HG03060 (cell line): ENCODE results near the gene UBR2.
"Not testable (repeated sequence)": the region's sequence is repeated elsewhere in the genome, so short reads cannot be mapped to it uniquely, and the experiment has no call there.

Source experiments
- ATAC-seq: cut with Tn5 transposase; IDR thresholded peaks from one replicate; pipeline ENCODE4 v1.9.1; 2021; ENCODE audit warnings: low read depth, moderate number of reproducible peaks; ENCODE audit not compliant: unreplicated experiment

UBR2 gene

DNA sequence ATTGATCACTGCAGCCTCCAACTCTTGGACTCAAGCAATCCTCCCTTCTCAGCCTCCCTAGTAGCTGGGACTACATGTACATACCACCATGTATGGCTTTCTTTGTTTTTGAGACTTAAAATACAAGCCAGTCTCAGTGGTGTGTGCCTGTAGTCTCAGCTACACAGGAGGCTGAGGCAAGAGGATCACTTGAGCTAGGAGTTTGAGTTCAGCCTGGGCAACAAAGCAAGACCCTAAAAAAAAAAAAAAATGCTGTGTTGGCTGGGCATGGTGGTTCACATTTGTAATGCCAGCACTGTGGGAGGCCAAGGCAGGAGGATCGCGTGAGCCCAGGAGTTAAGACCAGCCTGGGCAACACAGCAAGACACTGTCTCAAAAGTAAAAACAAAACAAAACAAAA, 51.7 kb downstream of the UBR2 start:
- no peak for ATAC-seq

DNA sequence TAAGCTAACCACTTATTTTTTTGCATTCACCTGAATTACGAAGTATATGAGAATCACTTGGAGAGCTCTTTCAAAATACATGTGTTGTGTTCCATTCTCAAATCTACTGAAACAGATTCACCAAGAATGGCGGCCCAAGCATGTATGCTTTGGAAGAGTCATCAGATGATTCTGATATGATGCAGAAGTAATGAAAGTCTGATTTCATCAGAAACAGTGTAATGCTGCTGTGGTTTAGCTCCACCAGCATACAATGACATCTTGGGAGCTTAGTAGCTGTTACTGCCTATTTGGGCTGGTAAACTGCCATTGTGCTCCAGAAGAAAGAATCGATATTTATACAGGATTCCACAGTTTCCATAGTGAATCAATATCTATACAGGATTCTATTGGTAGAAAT, 52.9 kb downstream of the UBR2 start:
- ATAC-seq, result no peak

DNA sequence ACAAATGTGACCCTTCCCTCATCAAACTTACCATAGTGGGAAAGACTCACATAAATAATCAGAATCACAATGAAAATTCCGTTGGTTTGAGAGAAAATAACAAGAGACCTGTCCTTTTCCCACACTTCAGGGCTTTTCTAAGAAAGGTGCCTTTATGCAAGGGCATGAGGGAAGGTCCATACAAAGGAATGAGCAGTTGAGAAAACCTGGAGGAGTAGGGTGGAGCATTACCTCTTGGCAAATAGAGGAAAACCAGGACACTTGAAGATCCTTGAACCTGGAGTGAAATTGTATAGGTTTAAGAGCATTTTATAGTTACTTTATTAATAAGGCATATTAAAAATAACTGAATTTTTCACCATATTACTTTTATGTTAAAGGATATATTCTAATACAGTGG, 54.3 kb downstream of the UBR2 start:
- ATAC-seq, result no peak

DNA sequence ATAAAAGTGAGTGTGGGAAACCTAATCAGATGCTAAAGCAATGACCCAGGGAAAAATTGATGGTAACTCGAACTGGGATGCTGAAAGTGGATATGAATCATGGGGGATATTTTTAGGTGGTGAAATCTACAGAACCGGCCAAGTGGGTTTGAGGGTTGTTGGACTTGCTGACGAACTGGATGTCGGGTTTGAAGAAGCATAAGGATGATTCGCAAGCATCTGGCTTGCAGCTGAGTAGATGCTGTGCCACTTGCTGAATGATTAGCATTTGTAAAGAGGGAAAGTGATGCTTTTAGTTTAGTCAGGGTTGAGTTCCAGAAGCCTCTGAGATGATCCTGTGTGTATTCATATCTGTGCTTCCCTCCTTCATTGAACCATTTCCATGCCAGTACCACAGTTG, 54.9 kb downstream of the UBR2 start:
- no peak for ATAC-seq

DNA sequence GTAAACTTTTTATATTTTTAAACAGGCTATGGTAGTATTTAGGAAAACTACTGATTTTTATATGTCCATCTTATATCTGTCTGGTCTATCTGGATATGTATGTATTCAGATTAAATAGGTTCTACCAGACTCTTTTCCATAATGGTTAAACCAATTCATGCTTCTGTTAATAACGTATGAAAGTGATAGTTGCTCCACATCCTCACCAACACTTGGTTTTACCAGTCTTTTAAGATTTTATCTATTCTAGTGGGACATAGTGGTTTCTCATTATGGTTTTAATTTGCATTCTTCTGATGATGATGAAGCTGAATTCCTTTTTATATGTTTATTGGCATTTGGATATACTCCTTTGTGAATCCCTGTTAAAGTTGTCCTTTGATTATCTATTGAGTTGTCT, 56.1 kb downstream of the UBR2 start:
- no peak for ATAC-seq

GRCh38 chr6:42624601-42625000, 60.8 kb downstream of the UBR2 start:
- ATAC-seq, result no peak

DNA sequence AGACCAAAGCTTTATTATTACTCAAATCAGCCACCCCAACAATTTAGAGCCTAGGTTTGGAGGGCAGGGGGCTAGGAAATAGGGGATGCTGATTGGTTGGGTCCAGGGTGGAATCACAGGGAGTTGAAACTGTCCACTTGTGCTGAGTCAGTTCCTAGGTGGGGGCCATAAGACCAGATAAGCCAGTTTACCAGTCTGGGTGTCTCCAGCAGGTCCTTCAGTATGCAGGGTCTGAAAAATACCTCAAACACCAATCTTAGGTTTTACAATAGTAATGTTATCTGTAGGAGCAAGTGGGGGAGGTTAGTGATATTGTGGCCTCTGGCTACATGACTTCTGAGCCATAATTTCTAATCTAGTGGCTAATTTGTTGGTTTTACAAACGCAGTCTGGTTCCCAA, 63.2 kb downstream of the UBR2 start:
- no peak for ATAC-seq

- no peak for ATAC-seq
These were observed 63.8 kb downstream of the UBR2 start for GRCh38 chr6:42627674-42628073.

- ATAC-seq, result no peak
These were observed 64.8 kb downstream of the UBR2 start for GRCh38 chr6:42628604-42629003.

- ATAC-seq, result no peak
These were observed 66.0 kb downstream of the UBR2 start for GRCh38 chr6:42629845-42630244.

DNA sequence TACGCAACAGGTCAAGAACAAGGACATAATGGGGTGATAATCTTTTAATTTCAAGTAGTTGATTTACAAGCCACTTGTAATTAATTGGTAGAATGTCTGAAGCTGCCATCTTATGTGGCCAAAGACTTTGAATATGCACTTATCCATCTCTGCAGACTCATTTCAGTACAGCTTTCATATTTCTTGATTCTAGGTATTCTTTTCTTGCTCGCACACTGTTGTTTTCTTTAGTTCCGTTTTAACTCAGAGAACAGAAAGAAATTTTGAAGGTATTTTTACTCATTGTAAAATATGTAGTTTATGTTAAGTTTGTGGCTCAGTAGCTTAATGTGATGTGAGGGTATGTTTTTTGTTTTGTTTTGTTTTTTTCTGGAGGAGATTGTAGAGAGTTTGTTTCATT, 73.9 kb downstream of the UBR2 start:
- no peak for ATAC-seq

DNA sequence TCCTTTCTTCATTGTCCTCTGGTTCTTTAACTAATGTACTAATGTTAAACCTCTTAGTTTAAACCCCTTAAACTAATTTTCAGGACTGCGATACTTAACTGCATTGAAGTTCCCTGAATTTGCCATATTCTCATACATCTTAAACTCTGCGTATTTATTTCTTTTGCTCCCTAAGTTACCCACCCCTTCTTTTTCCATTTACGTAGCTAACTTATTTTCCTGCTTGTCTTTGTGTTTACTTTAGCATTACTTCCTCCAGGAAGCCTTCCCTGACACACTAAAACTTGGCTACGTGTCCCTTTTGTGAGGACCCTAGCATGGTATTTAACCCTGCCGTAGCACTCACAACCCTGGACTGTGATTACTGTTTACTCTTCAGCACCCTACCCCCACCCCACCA, 79.0 kb downstream of the UBR2 start:
- no peak for ATAC-seq

GRCh38 chr6:42644211-42644610, 80.4 kb downstream of the UBR2 start:
- no peak for ATAC-seq

DNA sequence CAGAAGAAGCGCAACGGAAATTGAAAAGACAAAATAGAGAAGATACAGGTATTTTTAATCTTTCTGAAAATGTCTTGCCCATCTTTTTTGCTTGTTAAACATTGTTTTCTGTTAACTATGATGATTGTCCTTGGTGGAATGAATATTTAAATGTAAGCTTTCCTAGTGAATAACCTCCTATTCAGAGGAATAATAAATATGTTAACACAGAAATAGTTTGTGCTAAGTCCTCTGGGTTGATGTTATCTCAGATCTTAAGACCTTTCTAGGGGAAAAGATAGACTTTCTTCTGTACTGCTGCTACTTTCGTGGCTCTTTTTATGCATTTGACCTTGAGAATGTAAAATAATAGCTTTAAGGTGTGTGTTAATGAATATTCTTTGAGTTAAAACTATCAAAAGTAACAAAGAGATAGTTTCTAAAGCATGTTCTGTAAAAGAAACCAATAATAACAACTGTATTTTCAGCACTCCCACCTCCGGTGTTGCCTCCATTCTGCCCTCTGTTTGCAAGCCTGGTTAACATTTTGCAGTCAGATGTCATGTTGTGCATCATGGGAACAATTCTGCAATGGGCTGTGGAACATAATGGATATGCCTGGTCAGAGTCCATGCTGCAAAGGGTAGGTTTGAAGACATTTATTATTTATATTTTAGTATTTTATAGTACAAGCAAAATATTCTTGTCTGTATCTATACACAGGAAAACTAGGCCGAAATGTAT, 88.4 kb downstream of the UBR2 start:
- ATAC-seq, result no peak

- no peak for ATAC-seq
These were observed 90.0 kb downstream of the UBR2 start for GRCh38 chr6:42653851-42654250.

DNA sequence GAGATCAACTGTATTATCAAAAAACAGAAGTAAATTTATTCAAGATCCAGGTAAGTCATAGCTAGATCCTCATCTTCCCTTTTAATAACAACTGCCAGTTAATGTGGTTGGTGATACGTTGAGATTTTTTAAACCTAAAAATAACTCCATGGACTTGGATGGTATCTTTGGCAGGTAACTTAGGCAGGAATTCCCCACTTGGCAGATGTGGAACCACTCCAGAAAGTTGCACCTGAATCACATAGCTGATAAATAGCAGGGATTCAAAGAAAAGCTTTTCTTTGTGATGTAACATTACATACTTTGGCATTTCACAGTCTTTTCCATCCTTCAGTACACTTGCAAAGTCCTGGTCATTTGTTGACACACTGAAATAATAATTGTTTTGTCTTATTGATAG, 96.0 kb downstream of the UBR2 start:
- no peak for ATAC-seq

DNA sequence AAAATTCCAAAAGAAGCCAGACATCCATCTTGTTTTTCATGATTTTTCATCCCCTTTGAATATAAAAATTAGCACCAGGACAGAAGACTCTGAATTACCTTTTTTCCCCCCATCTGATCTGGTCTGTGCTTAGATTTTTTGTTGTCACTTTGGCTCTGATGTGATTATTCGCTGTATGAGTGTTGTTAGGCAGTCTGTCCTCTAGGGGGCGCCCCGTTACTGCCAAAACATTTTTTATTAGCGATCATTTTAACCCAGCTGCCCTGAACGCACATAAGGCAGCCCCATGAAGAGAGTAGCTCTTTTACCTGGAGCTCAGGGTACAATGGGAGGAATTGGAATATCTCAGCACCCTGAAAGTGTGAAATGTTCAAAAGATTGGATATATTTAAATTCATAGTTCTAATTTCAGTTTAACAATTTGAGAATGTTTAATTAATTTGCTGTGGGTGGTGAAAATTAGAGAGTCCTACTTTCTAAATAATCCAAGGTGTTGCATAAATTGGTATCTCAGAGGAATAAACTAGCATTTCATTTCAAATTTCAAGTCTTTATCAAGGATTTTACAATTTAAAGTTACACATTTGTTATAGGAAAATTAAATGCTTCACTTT, 97.8 kb downstream of the UBR2 start:
- no peak for ATAC-seq

GRCh38 chr6:42664718-42665117, 100.9 kb downstream of the UBR2 start:
- no peak for ATAC-seq

DNA sequence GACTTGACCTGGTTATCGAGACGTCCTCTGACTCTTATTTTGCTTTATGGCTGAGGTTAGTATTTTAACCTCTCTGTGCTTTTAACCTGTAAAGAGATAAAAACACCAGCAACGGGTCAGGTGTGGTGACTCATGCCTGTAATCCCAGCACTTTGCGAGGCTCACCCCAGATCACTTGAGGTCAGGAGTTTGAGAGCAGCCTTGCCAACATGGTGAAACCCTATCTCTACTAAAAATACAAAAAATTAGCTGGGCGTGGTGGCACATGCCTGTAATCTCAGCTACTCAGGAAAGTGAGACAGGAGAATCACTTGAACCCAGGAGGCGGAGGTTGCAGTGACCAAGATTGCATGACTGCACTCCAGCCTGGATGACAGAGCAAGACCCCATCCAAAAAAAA, 110.5 kb downstream of the UBR2 start:
- ATAC-seq, result not testable (repeated sequence)

- no peak for ATAC-seq
These were observed 111.0 kb downstream of the UBR2 start for GRCh38 chr6:42674780-42675179.

- ATAC-seq, result no peak
These were observed 115.5 kb downstream of the UBR2 start for GRCh38 chr6:42679358-42679757.

DNA sequence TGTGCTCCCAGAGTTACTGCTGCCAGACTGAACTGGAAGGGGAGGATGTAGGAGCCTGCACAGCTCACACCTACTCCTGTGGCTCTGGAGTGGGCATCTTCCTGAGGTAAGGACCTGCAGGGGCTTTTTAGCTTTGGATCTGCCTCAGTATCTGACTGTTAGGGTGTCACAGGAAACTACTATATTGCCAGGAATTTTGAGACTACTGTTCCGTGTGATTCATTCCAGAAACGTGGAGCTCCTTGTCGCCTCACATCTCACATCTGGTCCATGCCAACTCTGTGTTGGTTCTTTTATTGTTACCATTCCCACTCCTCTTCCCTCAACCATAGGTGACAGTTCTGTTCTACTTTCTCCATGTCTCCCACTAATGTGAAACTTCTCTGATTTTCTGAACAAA, 124.5 kb downstream of the UBR2 start:
- ATAC-seq, result no peak

DNA sequence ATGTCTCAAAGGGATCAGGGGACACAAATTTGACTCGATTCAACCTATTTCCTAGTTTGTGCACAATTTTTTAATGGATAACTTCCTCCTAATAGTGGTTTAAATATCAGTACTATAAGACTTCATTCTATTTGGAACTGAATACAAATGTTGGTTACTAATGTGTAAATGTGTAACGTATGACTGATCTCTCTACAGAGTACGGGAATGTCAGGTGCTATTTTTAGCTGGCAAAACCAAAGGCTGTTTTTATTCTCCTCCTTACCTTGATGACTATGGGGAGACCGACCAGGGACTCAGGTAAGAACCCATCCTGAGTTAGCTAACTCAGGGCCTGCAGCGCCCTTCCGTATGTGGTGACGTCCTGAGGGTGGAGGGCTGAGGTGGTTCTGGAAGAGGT, 125.5 kb downstream of the UBR2 start:
- no peak for ATAC-seq
